Ishikawa (cell line): ENCODE measurements around the gene ADM5.

Source experiments
- CEBPB ChIP-seq: IDR thresholded peaks from 2 replicates; pipeline ENCODE4 v1.6.1; 2012
- CREB1 ChIP-seq: IDR thresholded peaks from 2 replicates; pipeline ENCODE4 v1.6.1; 2012; ENCODE audit warnings: low read depth
- EGR1 ChIP-seq: IDR thresholded peaks from 2 replicates; pipeline ENCODE4 v1.6.1; 2012
- EP300 ChIP-seq: IDR thresholded peaks from 2 replicates; pipeline ENCODE4 v1.6.1; 2012; ENCODE audit warnings: borderline replicate concordance
- FOXM1 ChIP-seq: IDR thresholded peaks from 2 replicates; pipeline ENCODE4 v1.6.1; 2012; ENCODE audit warnings: low read depth, borderline replicate concordance
- NFIC ChIP-seq: IDR thresholded peaks from 2 replicates; pipeline ENCODE4 v1.6.1; 2012
- RAD21 ChIP-seq: IDR thresholded peaks from 2 replicates; pipeline ENCODE4 v1.6.1; 2012; ENCODE audit warnings: low read depth
- REST ChIP-seq: IDR thresholded peaks from 2 replicates; pipeline ENCODE4 v1.6.1; 2012; ENCODE audit warnings: low read depth, mild to moderate bottlenecking
- TAF1 ChIP-seq: IDR thresholded peaks from 2 replicates; pipeline ENCODE4 v1.6.1; 2012; ENCODE audit warnings: low read depth, mild to moderate bottlenecking
- TCF12 ChIP-seq: IDR thresholded peaks from 2 replicates; pipeline ENCODE4 v1.6.1; 2012; ENCODE audit warnings: low read depth
- TEAD4 ChIP-seq: IDR thresholded peaks from 2 replicates; pipeline ENCODE4 v1.6.1; 2012
- USF1 ChIP-seq: IDR thresholded peaks from 2 replicates; pipeline ENCODE4 v1.6.1; 2012
- YY1 ChIP-seq: IDR thresholded peaks from 2 replicates; pipeline ENCODE4 v1.6.1; 2012; ENCODE audit warnings: low read depth
- ZBTB7A ChIP-seq: IDR thresholded peaks from 2 replicates; pipeline ENCODE4 v1.6.1; 2012; ENCODE audit warnings: low read depth
- TF ChIP-seq, protein P1 (sequence below): IDR thresholded peaks from 2 replicates; pipeline ENCODE4 v1.6.1; 2012

ADM5 gene

GRCh38 chr19:49699364-49699763 is 10.0 kb downstream of the ADM5 start:
- TF ChIP-seq, protein P1, sequence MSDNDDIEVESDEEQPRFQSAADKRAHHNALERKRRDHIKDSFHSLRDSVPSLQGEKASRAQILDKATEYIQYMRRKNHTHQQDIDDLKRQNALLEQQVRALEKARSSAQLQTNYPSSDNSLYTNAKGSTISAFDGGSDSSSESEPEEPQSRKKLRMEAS: no peak

DNA sequence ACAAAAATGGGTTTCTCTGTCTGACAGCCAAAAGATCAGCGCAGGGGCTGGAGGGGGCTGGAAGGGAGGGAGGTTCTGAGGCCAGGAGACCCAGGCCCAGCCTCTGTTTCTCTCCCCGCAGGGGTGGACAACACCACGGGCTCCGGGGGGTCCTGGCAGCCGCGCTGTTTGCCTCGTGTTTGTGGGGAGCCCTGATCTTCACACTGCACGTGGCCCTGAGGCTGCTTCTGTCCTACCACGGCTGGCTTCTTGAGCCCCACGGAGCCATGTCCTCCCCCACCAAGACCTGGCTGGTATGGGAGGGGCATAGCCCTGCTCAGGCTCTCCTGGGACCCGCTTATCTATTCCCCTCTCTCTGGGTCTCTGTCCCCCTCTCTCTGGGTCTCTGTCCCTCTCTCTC is 11.2 kb downstream of the ADM5 start:
- no peak for TF ChIP-seq TEAD4
- TF ChIP-seq YY1: no peak
- TF ChIP-seq CREB1: no peak
- TF ChIP-seq CEBPB: no peak
- TF ChIP-seq NFIC: no peak
- TF ChIP-seq ZBTB7A: no peak
- TF ChIP-seq EGR1: no peak
- TF ChIP-seq RAD21: no peak
- TF ChIP-seq TAF1: no peak
- TF ChIP-seq, protein P1: no peak
- TF ChIP-seq REST: no peak
- TF ChIP-seq EP300: no peak
- no peak for TF ChIP-seq USF1
- no peak for TF ChIP-seq TCF12
- TF ChIP-seq FOXM1: no peak

DNA sequence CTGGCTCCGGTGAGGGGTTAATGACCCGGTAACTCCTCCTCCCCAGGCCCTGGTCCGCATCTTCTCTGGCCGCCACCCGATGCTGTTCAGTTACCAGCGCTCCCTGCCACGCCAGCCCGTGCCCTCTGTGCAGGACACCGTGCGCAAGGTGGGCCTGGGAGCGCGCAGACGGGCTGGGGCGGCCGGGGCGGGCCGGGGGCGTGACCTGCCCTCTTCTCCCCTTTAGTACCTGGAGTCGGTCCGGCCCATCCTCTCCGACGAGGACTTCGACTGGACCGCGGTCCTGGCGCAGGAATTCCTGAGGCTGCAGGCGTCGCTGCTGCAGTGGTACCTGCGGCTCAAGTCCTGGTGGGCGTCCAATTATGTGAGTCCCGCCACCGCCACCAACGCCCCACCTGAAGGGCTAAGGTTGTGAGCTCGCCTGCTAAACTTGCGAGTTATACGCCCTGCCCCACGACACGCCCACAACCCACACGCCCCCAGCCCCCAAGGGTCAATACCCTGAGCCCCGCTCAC is 11.9 kb downstream of the ADM5 start:
- TF ChIP-seq, protein P1: no peak
- TF ChIP-seq YY1 (no peak), USF1 (no peak), FOXM1 (no peak), TAF1 (no peak), NFIC (no peak), CEBPB (no peak), RAD21 (no peak), REST (no peak), TEAD4 (no peak), TCF12 (no peak), EP300 (no peak), EGR1 (no peak), CREB1 (no peak)

- TF ChIP-seq TAF1: no peak
- TF ChIP-seq, protein P1: no peak
- no peak for TF ChIP-seq CREB1
- TF ChIP-seq CEBPB: no peak
- TF ChIP-seq REST: no peak
- no peak for TF ChIP-seq USF1
- TF ChIP-seq YY1: no peak
- TF ChIP-seq FOXM1: no peak
- TF ChIP-seq TCF12: no peak
- TF ChIP-seq EGR1: no peak
- no peak for TF ChIP-seq ZBTB7A
- TF ChIP-seq NFIC: no peak
- TF ChIP-seq TEAD4: no peak
- TF ChIP-seq RAD21: no peak
- TF ChIP-seq EP300: no peak
Measured at GRCh38 chr19:49704888-49705642, 15.7 kb downstream of the ADM5 start.
